LNCaP clone FGC (cell line): ENCODE measurements around the gene ABCB4.
"Not testable (repeated sequence)": the region's sequence is repeated elsewhere in the genome, so short reads cannot be mapped to it uniquely, and the experiment has no call there.

Experiments
- DNase-seq: peaks from one replicate; pipeline ENCODE4 v3.0.0-alpha.2; 2011; ENCODE audit warnings: low read depth
- H3K4me3 ChIP-seq: 2 replicates; pipeline ENCODE4 v1.5.1; 2011; ENCODE audit warnings: mild to moderate bottlenecking, low read depth, low read length, control low read depth
- TF ChIP-seq, protein P1 (sequence below): IDR thresholded peaks from 2 replicates; pipeline ENCODE4 v1.5.1; 2012; ENCODE audit warnings: mild to moderate bottlenecking; ENCODE audit not compliant: control insufficient read depth, insufficient read depth; ENCODE audit errors: extremely low read depth

ABCB4 gene

GRCh38 chr7:87463982-87464381 is 11.5 kb downstream of the ABCB4 start:
- DNase-seq, result no peak
- TF ChIP-seq, protein P1, sequence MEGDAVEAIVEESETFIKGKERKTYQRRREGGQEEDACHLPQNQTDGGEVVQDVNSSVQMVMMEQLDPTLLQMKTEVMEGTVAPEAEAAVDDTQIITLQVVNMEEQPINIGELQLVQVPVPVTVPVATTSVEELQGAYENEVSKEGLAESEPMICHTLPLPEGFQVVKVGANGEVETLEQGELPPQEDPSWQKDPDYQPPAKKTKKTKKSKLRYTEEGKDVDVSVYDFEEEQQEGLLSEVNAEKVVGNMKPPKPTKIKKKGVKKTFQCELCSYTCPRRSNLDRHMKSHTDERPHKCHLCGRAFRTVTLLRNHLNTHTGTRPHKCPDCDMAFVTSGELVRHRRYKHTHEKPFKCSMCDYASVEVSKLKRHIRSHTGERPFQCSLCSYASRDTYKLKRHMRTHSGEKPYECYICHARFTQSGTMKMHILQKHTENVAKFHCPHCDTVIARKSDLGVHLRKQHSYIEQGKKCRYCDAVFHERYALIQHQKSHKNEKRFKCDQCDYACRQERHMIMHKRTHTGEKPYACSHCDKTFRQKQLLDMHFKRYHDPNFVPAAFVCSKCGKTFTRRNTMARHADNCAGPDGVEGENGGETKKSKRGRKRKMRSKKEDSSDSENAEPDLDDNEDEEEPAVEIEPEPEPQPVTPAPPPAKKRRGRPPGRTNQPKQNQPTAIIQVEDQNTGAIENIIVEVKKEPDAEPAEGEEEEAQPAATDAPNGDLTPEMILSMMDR, result no peak
- H3K4me3 ChIP-seq, result no peak overlapping the region

DNA sequence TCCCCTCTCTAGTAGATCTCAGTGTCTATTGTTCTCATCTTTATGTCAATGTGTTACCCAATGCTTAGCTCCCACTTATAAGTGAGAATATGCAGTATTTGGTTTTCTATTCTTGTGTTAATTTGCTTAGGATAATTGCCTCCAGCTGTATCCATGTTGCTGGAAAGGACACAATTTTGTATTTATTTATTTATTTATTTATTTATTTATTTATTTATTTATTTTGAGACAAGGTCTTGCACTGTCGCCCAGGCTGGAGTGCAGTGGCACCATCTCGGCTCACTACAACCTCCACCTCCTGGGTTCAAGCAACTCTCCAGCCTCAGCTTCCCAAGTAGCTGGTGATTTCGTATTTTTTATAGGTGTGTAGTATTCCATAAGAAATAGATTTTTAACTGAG is 15.0 kb downstream of the ABCB4 start:
- not testable (repeated sequence) for H3K4me3 ChIP-seq, DNase-seq

- no peak for DNase-seq
- TF ChIP-seq, protein P1, result no peak
- H3K4me3 ChIP-seq, result no peak overlapping the region
Measured at GRCh38 chr7:87459941-87460340, 15.5 kb downstream of the ABCB4 start.

DNA sequence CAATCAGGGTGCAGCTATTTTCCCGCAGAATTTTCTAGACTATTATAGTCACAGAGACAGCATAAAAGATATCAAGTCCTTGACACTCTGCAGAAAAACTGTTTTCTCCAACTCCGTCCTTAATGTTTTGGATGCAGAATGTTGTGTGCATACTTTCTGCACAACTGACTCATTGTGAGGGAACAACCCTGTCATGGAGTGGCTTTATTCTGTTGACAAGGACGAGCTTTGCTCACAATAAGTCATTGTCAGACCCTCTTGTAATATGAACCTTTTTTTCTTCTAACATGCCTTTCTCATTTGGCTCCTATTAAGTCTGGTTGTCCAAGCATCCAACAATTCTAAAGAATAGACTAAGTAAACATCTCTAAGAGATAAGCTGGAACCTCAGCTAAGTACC is 17.3 kb downstream of the ABCB4 start:
- H3K4me3 ChIP-seq, result no peak overlapping the region
- TF ChIP-seq, protein P1, result no peak
- no peak for DNase-seq

GRCh38 chr7:87456247-87456646 is 19.2 kb downstream of the ABCB4 start:
- TF ChIP-seq, protein P1, result no peak
- no peak for DNase-seq
- H3K4me3 ChIP-seq, result no peak overlapping the region

GRCh38 chr7:87452279-87452678 is 23.2 kb downstream of the ABCB4 start:
- TF ChIP-seq, protein P1, result peak; percentile 65
- DNase-seq, result peak; percentile 32
- no peak overlapping the region for H3K4me3 ChIP-seq

DNA sequence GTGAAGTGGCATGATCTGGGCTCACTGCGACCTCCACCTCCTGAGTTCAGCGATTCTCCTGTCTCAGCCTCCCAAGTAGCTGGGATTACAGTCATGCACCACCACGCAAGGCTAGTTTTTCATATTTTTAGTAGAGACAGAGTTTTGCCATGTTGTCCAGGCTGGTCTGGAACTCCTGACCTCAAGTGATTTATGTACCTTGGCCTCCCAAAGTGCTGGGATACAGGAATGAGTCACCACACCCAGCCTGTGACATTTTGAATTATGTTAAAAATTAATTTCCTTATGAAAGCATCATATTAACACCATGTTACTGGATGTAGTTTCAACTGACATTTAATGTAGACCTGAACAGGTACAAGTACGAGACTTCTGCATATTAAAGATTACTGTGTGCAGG is 24.3 kb downstream of the ABCB4 start:
- DNase-seq, result no peak
- TF ChIP-seq, protein P1, result no peak
- no peak overlapping the region for H3K4me3 ChIP-seq
